K562 (cell line): ENCODE measurements around the gene FTH1. TPM values are rescaled to one million over a fixed set of nuclear protein-coding genes. Genes with fewer than 3 reads are reported as not detected.

Source experiments
- CCNT2 ChIP-seq: IDR thresholded peaks from 2 replicates; pipeline ENCODE4 v1.6.1; 2011; ENCODE audit warnings: borderline replicate concordance, low read depth, mild to moderate bottlenecking, moderate library complexity, mixed read lengths, low read length; ENCODE audit not compliant: insufficient read length; ENCODE audit errors: extremely low read depth
- ELF1 ChIP-seq: fragments of 200-800 bp; sonication (Bioruptor generic); IDR thresholded peaks from 2 replicates; pipeline ENCODE4 v1.6.1; 2016; ENCODE audit warnings: missing genetic modification characterization, missing compliant biosample characterization
- FIP1L1 ChIP-seq: fragments of 200-400 bp; formaldehyde crosslinking; IDR thresholded peaks from 2 replicates; pipeline ENCODE4 v1.6.1; 2018; ENCODE audit warnings: mild to moderate bottlenecking, low read depth, low read length; ENCODE audit not compliant: poor library complexity, severe bottlenecking
- FOXK1 ChIP-seq: sonication (generic); formaldehyde crosslinking; IDR thresholded peaks from 2 replicates; pipeline ENCODE4 v1.8.0; 2022; ENCODE audit warnings: missing genetic modification reagents, mild to moderate bottlenecking, borderline replicate concordance
- KLF13 ChIP-seq: fragments of 450-650 bp; IDR thresholded peaks from 2 replicates; pipeline ENCODE4 v1.6.1; 2016; ENCODE audit warnings: missing genetic modification characterization, low read depth, mild to moderate bottlenecking, missing compliant biosample characterization, moderate library complexity, borderline replicate concordance
- KLF6 ChIP-seq: fragments of 250-450 bp; sonication (Bioruptor Pico); IDR thresholded peaks from 2 replicates; pipeline ENCODE4 v1.4.0; 2020; ENCODE audit warnings: mild to moderate bottlenecking, moderate library complexity, borderline replicate concordance
- MCM7 ChIP-seq, 2 experiments: fragments of 450-650 bp; IDR thresholded peaks; 2 replicates each; pipeline ENCODE4 v1.6.1; 2016 to 2018
- MEF2A ChIP-seq: IDR thresholded peaks from 2 replicates; pipeline ENCODE4 v1.6.1; 2011; ENCODE audit warnings: low read depth, mild to moderate bottlenecking, low read length, moderate library complexity; ENCODE audit not compliant: control insufficient read depth
- MTA2 ChIP-seq: fragments of 450-650 bp; IDR thresholded peaks from 2 replicates; pipeline ENCODE4 v1.6.1; 2016; ENCODE audit warnings: low read depth
- NFATC3 ChIP-seq: fragments of 450-650 bp; IDR thresholded peaks from 2 replicates; pipeline ENCODE4 v1.6.1; 2017; ENCODE audit warnings: mild to moderate bottlenecking
- PKNOX1 ChIP-seq: fragments of 450-650 bp; IDR thresholded peaks from 2 replicates; pipeline ENCODE4 v1.6.1; 2016
- PML ChIP-seq: IDR thresholded peaks from 2 replicates; pipeline ENCODE4 v1.6.1; 2012; ENCODE audit warnings: low read length, inconsistent platforms
- PYGO2 ChIP-seq: fragments of 450-650 bp; IDR thresholded peaks from 2 replicates; pipeline ENCODE4 v1.6.1; 2016; ENCODE audit warnings: mild to moderate bottlenecking, missing genetic modification characterization, moderate library complexity, missing compliant biosample characterization
- SPI1 ChIP-seq: IDR thresholded peaks from 2 replicates; pipeline ENCODE4 v1.6.1; 2011; ENCODE audit warnings: low read depth, low read length, control low read depth, borderline replicate concordance
- SRF ChIP-seq, 2 experiments: fragments of 250-450, 450-650 bp in 1 of 2; sonication (Bioruptor Pico) in 1 of 2; sonication (generic) in 1 of 2; formaldehyde crosslinking; IDR thresholded peaks; 2 replicates each; pipeline versions ENCODE4 v1.5.0 to v1.5.1; 2020 to 2022; ENCODE audit warnings: mild to moderate bottlenecking in 1 of 2, missing genetic modification reagents in 1 of 2
- TFAM ChIP-seq: fragments of 250-450 bp; sonication (Bioruptor Pico); conservative IDR thresholded peaks from 2 replicates; pipeline ENCODE4 v1.5.0; 2021; ENCODE audit warnings: mild to moderate bottlenecking, moderate library complexity
- THRA ChIP-seq: fragments of 450-650 bp; IDR thresholded peaks from 2 replicates; pipeline ENCODE4 v1.6.1; 2017; ENCODE audit warnings: mild to moderate bottlenecking, moderate library complexity
- ZFPM2 ChIP-seq: fragments of 250-450 bp; sonication (Bioruptor Pico); IDR thresholded peaks from 2 replicates; pipeline ENCODE4 v1.5.1; 2022; ENCODE audit warnings: mild to moderate bottlenecking
- ZNF165 ChIP-seq: fragments of 250-450 bp; sonication (Bioruptor Pico); IDR thresholded peaks from 2 replicates; pipeline ENCODE4 v1.4.0; 2020; ENCODE audit warnings: borderline replicate concordance
- ZNF239 ChIP-seq: fragments of 250-450 bp; sonication (Bioruptor Pico); IDR thresholded peaks from 2 replicates; pipeline ENCODE4 v1.4.0; 2020; ENCODE audit warnings: mild to moderate bottlenecking
- ZNF431 ChIP-seq: sonication (generic); formaldehyde crosslinking; IDR thresholded peaks from 2 replicates; pipeline ENCODE4 v1.8.0; 2022; ENCODE audit warnings: mild to moderate bottlenecking, missing genetic modification reagents
- ZNF436 ChIP-seq: fragments of 250-450, 450-650 bp; sonication (Bioruptor Pico); formaldehyde crosslinking; IDR thresholded peaks from 2 replicates; pipeline ENCODE4 v1.7.0; 2020; ENCODE audit warnings: mild to moderate bottlenecking
- ZNF449 ChIP-seq: fragments of 250-450 bp; sonication (Bioruptor Pico); IDR thresholded peaks from 2 replicates; pipeline ENCODE4 v1.8.0; 2022; ENCODE audit warnings: moderate library complexity, mild to moderate bottlenecking, inconsistent platforms
- polyA plus RNA-seq, 8 experiments: library from polyadenylated mRNA; depleted of rRNA in 4 of 8; stranded (reverse) in 5 of 8; unstranded in 3 of 8; fragments of >200 nt; fragmentation: Nextera tagmentation in 2 of 8; fragmentation: Illumina TruSeq in 1 of 8; extraction: Ambion mirVana in 2 of 8; extraction: Trizol in 1 of 8; gene quantifications; 2 replicates each; pipeline versions ENCODE4 v1.2.1 to v1.2.3, GENCODE V29; 2011 to 2014; ENCODE audit warnings: inconsistent platforms in 1 of 8, missing spikeins in 1 of 8
- total RNA-seq, 7 experiments: library from RNA; depleted of rRNA in 6 of 7; stranded (reverse); fragments of >200 nt in 6 of 7; fragmentation: Illumina TruSeq in 2 of 7; extraction: Trizol in 2 of 7; gene quantifications; 2 replicates each; pipeline versions ENCODE4 v1.2.1 to v1.2.3, GENCODE V29; 2011 to 2021; ENCODE audit warnings: low replicate concordance in 1 of 7
- TF ChIP-seq, protein P1 (sequence below): fragments of 250-450 bp; sonication (Bioruptor Pico); IDR thresholded peaks from 2 replicates; pipeline ENCODE4 v1.9.0; 2021; ENCODE audit warnings: mild to moderate bottlenecking
- TF ChIP-seq, protein P2 (sequence below): fragments of 450-650 bp; IDR thresholded peaks from 2 replicates; pipeline ENCODE4 v1.6.1; 2016; ENCODE audit warnings: borderline replicate concordance

FTH1 gene
- total and polyA plus RNA-seq, 9 of the 15 experiments (the other 6 are each of a cell fraction or from before 2014, with no cell fraction given) = 370 to 3,146 (median 802) TPM

- peak; percentile 87 for TF ChIP-seq PML
- TF ChIP-seq, protein P1, sequence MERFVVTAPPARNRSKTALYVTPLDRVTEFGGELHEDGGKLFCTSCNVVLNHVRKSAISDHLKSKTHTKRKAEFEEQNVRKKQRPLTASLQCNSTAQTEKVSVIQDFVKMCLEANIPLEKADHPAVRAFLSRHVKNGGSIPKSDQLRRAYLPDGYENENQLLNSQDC (CRISPR knock-in tag) = no peak
- no peak for TF ChIP-seq FOXK1
- TF ChIP-seq ELF1 (tag) = no peak
- TF ChIP-seq FIP1L1 = no peak
- no peak for TF ChIP-seq TFAM (CRISPR knock-in tag)
- TF ChIP-seq ZNF436 (CRISPR knock-in tag) = no peak
- no peak for TF ChIP-seq KLF13 (tag)
- no peak for TF ChIP-seq ZNF165
- no peak for TF ChIP-seq ZNF431 (CRISPR knock-in tag)
- TF ChIP-seq ZNF449 (CRISPR knock-in tag) = 0 out of 2 replicates have a peak, but pooled peaks have one; percentile 7
- no peak for TF ChIP-seq NFATC3
- TF ChIP-seq MTA2 = no peak
- TF ChIP-seq SPI1 = no peak
- peak in 1 of 2 experiments; percentile 47; a peak in 1 of 4 replicates for TF ChIP-seq SRF (CRISPR knock-in tag; IDR thresholded peaks at IDR 0.05)
- TF ChIP-seq ZNF239 (CRISPR knock-in tag) = no peak
- no peak for TF ChIP-seq MEF2A
- TF ChIP-seq ZFPM2 (CRISPR knock-in tag) = no peak
- TF ChIP-seq KLF6 (CRISPR knock-in tag) = 0 out of 2 replicates have a peak, but pooled peaks have one; percentile 53
- no peak for TF ChIP-seq THRA
- TF ChIP-seq, protein P2, sequence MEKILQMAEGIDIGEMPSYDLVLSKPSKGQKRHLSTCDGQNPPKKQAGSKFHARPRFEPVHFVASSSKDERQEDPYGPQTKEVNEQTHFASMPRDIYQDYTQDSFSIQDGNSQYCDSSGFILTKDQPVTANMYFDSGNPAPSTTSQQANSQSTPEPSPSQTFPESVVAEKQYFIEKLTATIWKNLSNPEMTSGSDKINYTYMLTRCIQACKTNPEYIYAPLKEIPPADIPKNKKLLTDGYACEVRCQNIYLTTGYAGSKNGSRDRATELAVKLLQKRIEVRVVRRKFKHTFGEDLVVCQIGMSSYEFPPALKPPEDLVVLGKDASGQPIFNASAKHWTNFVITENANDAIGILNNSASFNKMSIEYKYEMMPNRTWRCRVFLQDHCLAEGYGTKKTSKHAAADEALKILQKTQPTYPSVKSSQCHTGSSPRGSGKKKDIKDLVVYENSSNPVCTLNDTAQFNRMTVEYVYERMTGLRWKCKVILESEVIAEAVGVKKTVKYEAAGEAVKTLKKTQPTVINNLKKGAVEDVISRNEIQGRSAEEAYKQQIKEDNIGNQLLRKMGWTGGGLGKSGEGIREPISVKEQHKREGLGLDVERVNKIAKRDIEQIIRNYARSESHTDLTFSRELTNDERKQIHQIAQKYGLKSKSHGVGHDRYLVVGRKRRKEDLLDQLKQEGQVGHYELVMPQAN = no peak
- TF ChIP-seq CCNT2 = peak; percentile 47
- TF ChIP-seq MCM7 (IDR thresholded peaks at IDR 0.05) = no peak
- peak; percentile 11; the same call in 1 of the 2 replicates for TF ChIP-seq PKNOX1
- no peak; the same call in 1 of the 2 replicates for TF ChIP-seq PYGO2 (tag)
These were observed 709 bp downstream of the FTH1 start (continued) for GRCh38 chr11:61966734-61967115.
